Transverse colon (tissue), 3 donors: ENCODE results near the gene TUFT1.

Experiments
- EP300 ChIP-seq: sonication (generic); formaldehyde crosslinking; IDR thresholded peaks from one replicate; pipeline ENCODE4 v1.6.1; 2017; ENCODE audit warnings: antibody characterized with exemption, low read depth
- POLR2A ChIP-seq: fragments of 450-650 bp; IDR thresholded peaks from one replicate; pipeline ENCODE4 v1.6.1; 2016; ENCODE audit warnings: antibody characterized with exemption, mild to moderate bottlenecking, moderate library complexity
- TF ChIP-seq, protein P1 (sequence below), 5 experiments: fragments of 200-600 bp in 3 of 5; fragments of 450-650 bp in 2 of 5; sonication (generic) in 3 of 5; IDR thresholded peaks; 1 replicate in 2 of 5; 2 replicates in 3 of 5; pipeline ENCODE4 v1.5.1; 2016 to 2017; ENCODE audit warnings: antibody characterized with exemption in 5 of 5, inconsistent platforms in 3 of 5, mild to moderate bottlenecking in 2 of 5, moderate library complexity in 1 of 5

DNA sequence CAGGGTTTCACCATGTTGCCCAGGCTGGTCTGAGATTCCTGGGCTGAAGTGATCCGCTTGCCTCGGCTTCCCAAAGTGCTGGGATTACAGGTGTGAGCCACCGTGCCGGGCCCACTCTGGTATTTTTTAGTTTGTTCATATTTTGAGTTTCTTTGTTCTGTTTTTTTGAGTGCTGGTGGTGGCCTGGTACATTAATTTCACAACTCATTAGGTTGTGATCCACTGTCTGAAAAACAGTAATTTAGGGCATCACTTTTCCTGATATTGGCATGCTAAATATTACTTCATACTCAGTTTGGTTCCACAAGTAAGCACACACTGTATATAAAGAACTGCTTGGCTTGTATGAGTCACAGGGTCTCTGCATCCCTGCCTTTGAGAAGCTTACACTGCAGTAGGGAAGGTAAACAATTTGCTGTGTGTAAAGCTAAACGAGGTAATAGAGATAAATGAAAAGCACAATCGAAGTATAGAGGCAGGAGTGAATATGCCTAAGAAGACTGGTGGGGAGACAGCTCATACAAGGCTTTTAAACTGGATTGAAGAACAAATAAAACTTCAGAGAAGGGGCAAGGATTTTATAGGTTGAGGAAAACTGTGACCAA is 79.5 kb downstream of the TUFT1 start:
- TF ChIP-seq, protein P1, sequence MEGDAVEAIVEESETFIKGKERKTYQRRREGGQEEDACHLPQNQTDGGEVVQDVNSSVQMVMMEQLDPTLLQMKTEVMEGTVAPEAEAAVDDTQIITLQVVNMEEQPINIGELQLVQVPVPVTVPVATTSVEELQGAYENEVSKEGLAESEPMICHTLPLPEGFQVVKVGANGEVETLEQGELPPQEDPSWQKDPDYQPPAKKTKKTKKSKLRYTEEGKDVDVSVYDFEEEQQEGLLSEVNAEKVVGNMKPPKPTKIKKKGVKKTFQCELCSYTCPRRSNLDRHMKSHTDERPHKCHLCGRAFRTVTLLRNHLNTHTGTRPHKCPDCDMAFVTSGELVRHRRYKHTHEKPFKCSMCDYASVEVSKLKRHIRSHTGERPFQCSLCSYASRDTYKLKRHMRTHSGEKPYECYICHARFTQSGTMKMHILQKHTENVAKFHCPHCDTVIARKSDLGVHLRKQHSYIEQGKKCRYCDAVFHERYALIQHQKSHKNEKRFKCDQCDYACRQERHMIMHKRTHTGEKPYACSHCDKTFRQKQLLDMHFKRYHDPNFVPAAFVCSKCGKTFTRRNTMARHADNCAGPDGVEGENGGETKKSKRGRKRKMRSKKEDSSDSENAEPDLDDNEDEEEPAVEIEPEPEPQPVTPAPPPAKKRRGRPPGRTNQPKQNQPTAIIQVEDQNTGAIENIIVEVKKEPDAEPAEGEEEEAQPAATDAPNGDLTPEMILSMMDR (IDR thresholded peaks at IDR 0.05): no peak
- TF ChIP-seq EP300: no peak
- no peak for TF ChIP-seq POLR2A
